HCT116 (cell line): ENCODE results near the gene ASB8. TPM values are rescaled to one million over a fixed set of nuclear protein-coding genes. Genes with fewer than 3 reads are reported as not detected.

Experiments
- ATAC-seq: fragments of 200-7000 bp; cut with Tn5 transposase; 2 replicates; pipeline ENCODE4 v1.9.1; 2020; ENCODE audit warnings: mild to moderate bottlenecking, moderate library complexity
- BruUV-seq: library from RNA; stranded (reverse); fragments of 400-500 nt; replicated peaks from 2 replicates; lab custom pipeline; 2021; lab: Mats Ljungman, UMichigan
- CTCF ChIA-PET: fragments of 300-600 bp; sonication (Branson Sonifier 250); formaldehyde crosslinking; loops from one replicate; lab custom pipeline; 2021; ENCODE audit warnings: antibody characterized with exemption; lab: Charles Lee
- POLR2A ChIA-PET: fragments of 300-600, 350-600 bp; sonication (Branson Sonifier 250); formaldehyde crosslinking; loops from one replicate; lab custom pipeline; 2021; ENCODE audit warnings: antibody characterized with exemption; lab: Charles Lee
- RAD21 ChIA-PET, 2 experiments: fragments of 300-600 bp; sonication (Branson Sonifier 250); formaldehyde crosslinking; loops; one replicate each; lab custom pipeline; 2023; ENCODE audit warnings: low total read pairs in 2 of 2; ENCODE audit not compliant: uncharacterized antibody in 2 of 2, unreplicated experiment in 2 of 2, low non-redundant PET in 1 of 2; lab: Charles Lee
- DNase-seq: peaks from one replicate; pipeline ENCODE4 v3.0.0-alpha.2; 2010; ENCODE audit warnings: low read depth, low spot score
- H2AFZ ChIP-seq: fragments of 200-600 bp; shearing (Covaris generic), sonication (generic); 2 replicates; pipeline ENCODE4 v1.6.1; 2017; ENCODE audit warnings: low read depth, mixed run types, mixed read lengths, antibody characterized with exemption, low read length; ENCODE audit not compliant: poor library complexity, severe bottlenecking
- H3K27ac ChIP-seq: 2 replicates; pipeline ENCODE4 v1.5.1; 2012; ENCODE audit warnings: low read depth, low read length
- H3K27me3 ChIP-seq: fragments of 200-600 bp; sonication (generic); 2 replicates; pipeline ENCODE4 v1.6.1; 2016; ENCODE audit warnings: mixed run types, low read length, mixed read lengths; ENCODE audit not compliant: insufficient read depth
- H3K36me3 ChIP-seq, 2 experiments: fragments of 200-500 bp in 1 of 2; fragments of 200-600 bp in 1 of 2; sonication (Bioruptor generic) in 1 of 2; sonication (generic) in 1 of 2; 2 replicates each; pipeline versions ENCODE4 v1.5.1 to v1.6.1; 2014 to 2016; ENCODE audit warnings: low read length in 2 of 2, inconsistent platforms in 1 of 2, mixed read lengths in 1 of 2, mixed run types in 1 of 2; ENCODE audit not compliant: insufficient read depth in 2 of 2, control insufficient read depth in 1 of 2
- H3K4me1 ChIP-seq, 2 experiments: fragments of 200-600 bp in 1 of 2; sonication (generic) in 1 of 2; 2 replicates each; pipeline versions ENCODE4 v1.5.1 to v1.6.1; 2012 to 2017; ENCODE audit warnings: low read length in 2 of 2, inconsistent platforms in 1 of 2, mild to moderate bottlenecking in 1 of 2, mixed read lengths in 1 of 2, mixed run types in 1 of 2, moderate library complexity in 1 of 2; ENCODE audit not compliant: insufficient read depth in 2 of 2, control insufficient read depth in 1 of 2
- H3K4me2 ChIP-seq: fragments of 200-600 bp; sonication (generic); 2 replicates; pipeline ENCODE4 v1.6.1; 2017; ENCODE audit warnings: mixed run types, low read length, mixed read lengths
- H3K4me3 ChIP-seq, 2 experiments: fragments of 200-600 bp in 1 of 2; sonication (generic) in 1 of 2; replicated peaks in 1 of 2; 2 replicates each; pipeline ENCODE4 v1.5.1; 2011 to 2016; ENCODE audit warnings: low read length in 2 of 2, control low read depth in 1 of 2, low read depth in 1 of 2, mild to moderate bottlenecking in 1 of 2, mixed read lengths in 1 of 2, mixed run types in 1 of 2
- H3K79me2 ChIP-seq: fragments of 200-600 bp; sonication (generic); 2 replicates; pipeline ENCODE4 v1.6.1; 2017; ENCODE audit warnings: mild to moderate bottlenecking, mixed run types, low read length, moderate library complexity, mixed read lengths; ENCODE audit not compliant: insufficient read depth
- H3K9ac ChIP-seq: fragments of 200-600 bp; sonication (generic); 2 replicates; pipeline ENCODE4 v1.6.1; 2016; ENCODE audit warnings: low read length, mixed read lengths
- H3K9me2 ChIP-seq: fragments of 200-600 bp; sonication (generic), shearing (Covaris generic); 2 replicates; pipeline ENCODE4 v1.6.1; 2017; ENCODE audit warnings: mixed run types, mild to moderate bottlenecking, moderate library complexity; ENCODE audit not compliant: insufficient read depth
- H3K9me3 ChIP-seq, 2 experiments: fragments of 200-500 bp in 1 of 2; fragments of 200-600 bp in 1 of 2; sonication (Bioruptor generic) in 1 of 2; sonication (generic) in 1 of 2; 2 replicates each; pipeline ENCODE4 v1.6.1; 2014 to 2017; ENCODE audit warnings: low read length in 2 of 2, mixed read lengths in 2 of 2, inconsistent platforms in 1 of 2, low read depth in 1 of 2, mild to moderate bottlenecking in 1 of 2, mixed run types in 1 of 2, moderate library complexity in 1 of 2; ENCODE audit not compliant: control insufficient read depth in 1 of 2, insufficient read depth in 1 of 2
- H4K20me1 ChIP-seq: fragments of 200-600 bp; sonication (generic), shearing (Covaris generic); 2 replicates; pipeline ENCODE4 v1.6.1; 2017; ENCODE audit warnings: mixed run types, mild to moderate bottlenecking, moderate library complexity; ENCODE audit not compliant: insufficient read depth
- CBX3 ChIP-seq: IDR thresholded peaks from 2 replicates; pipeline ENCODE4 v1.6.1; 2012; ENCODE audit warnings: low read depth
- CEBPB ChIP-seq: IDR thresholded peaks from 2 replicates; pipeline ENCODE4 v1.6.1; 2012; ENCODE audit warnings: low read depth
- EGR1 ChIP-seq: IDR thresholded peaks from 2 replicates; pipeline ENCODE4 v1.6.1; 2012; ENCODE audit warnings: low read depth
- EZH2 ChIP-seq: fragments of 200-600 bp; sonication (generic); IDR thresholded peaks from 2 replicates; pipeline ENCODE4 v1.6.1; 2017; ENCODE audit warnings: antibody characterized with exemption, mixed run types
- EZH2phosphoT487 ChIP-seq: fragments of 200-600 bp; IDR thresholded peaks from 2 replicates; pipeline ENCODE4 v1.6.1; 2018; ENCODE audit warnings: antibody characterized with exemption, borderline replicate concordance
- FOSL1 ChIP-seq: IDR thresholded peaks from 2 replicates; pipeline ENCODE4 v1.6.1; 2012; ENCODE audit warnings: low read depth
- POLR2AphosphoS5 ChIP-seq: IDR thresholded peaks from 2 replicates; pipeline ENCODE4 v1.6.1; 2011; ENCODE audit warnings: mild to moderate bottlenecking, low read depth, low read length, moderate library complexity
- RAD21 ChIP-seq: IDR thresholded peaks from 2 replicates; pipeline ENCODE4 v1.6.1; 2012; ENCODE audit warnings: low read depth, mild to moderate bottlenecking
- SIN3A ChIP-seq: IDR thresholded peaks from 2 replicates; pipeline ENCODE4 v1.6.1; 2012; ENCODE audit warnings: low read depth
- SP1 ChIP-seq: IDR thresholded peaks from 2 replicates; pipeline ENCODE4 v1.6.1; 2012; ENCODE audit warnings: low read depth
- SRF ChIP-seq: IDR thresholded peaks from 2 replicates; pipeline ENCODE4 v1.6.1; 2012; ENCODE audit warnings: low read depth
- TCF7L2 ChIP-seq: IDR thresholded peaks from 2 replicates; pipeline ENCODE4 v1.7.0; 2011; ENCODE audit warnings: borderline replicate concordance, inconsistent platforms; ENCODE audit not compliant: insufficient read depth, insufficient read length; ENCODE audit errors: extremely low read depth
- YY1 ChIP-seq: IDR thresholded peaks from 2 replicates; pipeline ENCODE4 v1.6.1; 2011; ENCODE audit warnings: low read length, low read depth, moderate library complexity, mild to moderate bottlenecking; ENCODE audit not compliant: insufficient replicate concordance; ENCODE audit errors: extremely low read depth
- ZFX ChIP-seq: fragments of 450-650 bp; IDR thresholded peaks from 2 replicates; pipeline ENCODE4 v1.6.1; 2017
- intact Hi-C: fragments of 100-400 bp; cut with micrococcal nuclease; formaldehyde crosslinking; loops from 2 replicates; pipeline ENCODE4 v1.10.0; 2022
- total RNA-seq: library from RNA; stranded (reverse); gene quantifications from one replicate; pipeline ENCODE4 v1.2.1, GENCODE V29; 2021; ENCODE audit not compliant: unreplicated experiment
- TF ChIP-seq, protein P1 (sequence below): IDR thresholded peaks from 2 replicates; pipeline ENCODE4 v1.6.1; 2011; ENCODE audit warnings: mild to moderate bottlenecking, low read length, moderate library complexity; ENCODE audit not compliant: insufficient replicate concordance; ENCODE audit errors: extremely low read depth
- TF ChIP-seq, protein P2 (sequence below): IDR thresholded peaks from 2 replicates; pipeline ENCODE4 v1.6.1; 2012
- TF ChIP-seq, protein P3 (sequence below): IDR thresholded peaks from 2 replicates; pipeline ENCODE4 v1.6.1; 2012; ENCODE audit warnings: low read depth
- TF ChIP-seq, protein P4 (sequence below): IDR thresholded peaks from 2 replicates; pipeline ENCODE4 v1.6.1; 2012

ASB8 gene
- total RNA-seq, 1 experiment from 2014 or later: 14.0 TPM

DNA sequence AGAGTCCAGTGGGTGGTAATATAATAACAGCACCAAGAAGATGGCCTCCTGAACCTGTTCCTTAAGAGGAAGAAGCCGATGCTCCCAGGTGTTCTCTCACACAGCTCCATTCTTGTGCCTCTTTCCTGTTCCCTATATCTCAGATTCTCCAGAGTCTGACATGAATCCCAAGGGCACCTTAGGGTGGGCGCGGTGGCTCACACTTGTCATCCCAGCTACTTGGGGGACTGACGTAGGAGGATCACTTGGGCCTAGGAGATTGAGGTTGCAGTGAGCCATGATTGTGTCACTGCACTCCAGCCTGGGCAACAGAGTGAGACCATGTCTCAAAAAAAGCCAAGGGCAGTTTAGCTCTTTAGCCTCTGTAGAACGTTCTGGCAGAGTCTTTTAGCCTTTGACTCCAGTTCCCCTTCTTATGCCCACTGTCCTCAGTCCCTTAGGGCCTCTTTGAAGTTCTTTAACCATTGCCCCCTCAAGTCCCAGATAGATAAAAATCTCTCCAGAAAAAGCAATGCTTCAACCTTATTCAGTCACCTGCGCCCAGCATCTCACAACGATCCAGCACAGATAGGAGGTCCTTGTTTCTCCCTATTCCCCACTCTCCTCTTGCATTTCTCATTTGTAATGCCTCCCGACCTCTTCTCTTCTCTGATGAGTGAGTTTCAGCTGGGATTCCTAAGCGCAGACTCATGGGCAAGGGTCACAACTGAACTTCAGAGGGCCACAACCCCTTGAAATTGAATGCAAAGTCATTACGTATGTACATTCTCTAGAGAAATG, 30.8 kb upstream of the ASB8 start:
- no TSS peak for BruUV-seq
- ChIA-PET CTCF (no interaction called here), POLR2A (no interaction called here), RAD21 (no interaction called here)
- no peaks in the 10 kb centered on the region for H3K36me3 ChIP-seq
- no peak overlapping the region for H3K9ac ChIP-seq
- no peaks in the 10 kb centered on the region for H3K79me2 ChIP-seq
- no peak overlapping the region for H3K27ac ChIP-seq
- no peak overlapping the region for H2AFZ ChIP-seq
- no peaks in the 10 kb centered on the region for H3K9me3 ChIP-seq
- TF ChIP-seq EZH2phosphoT487 (no peak), RAD21 (no peak), SIN3A (no peak), CEBPB (no peak), EZH2 (no peak), TCF7L2 (no peak), SP1 (no peak), CBX3 (no peak), FOSL1 (no peak), EGR1 (no peak), POLR2AphosphoS5 (no peak), ZFX (no peak), SRF (no peak), YY1 (no peak)
- TF ChIP-seq, protein P1, sequence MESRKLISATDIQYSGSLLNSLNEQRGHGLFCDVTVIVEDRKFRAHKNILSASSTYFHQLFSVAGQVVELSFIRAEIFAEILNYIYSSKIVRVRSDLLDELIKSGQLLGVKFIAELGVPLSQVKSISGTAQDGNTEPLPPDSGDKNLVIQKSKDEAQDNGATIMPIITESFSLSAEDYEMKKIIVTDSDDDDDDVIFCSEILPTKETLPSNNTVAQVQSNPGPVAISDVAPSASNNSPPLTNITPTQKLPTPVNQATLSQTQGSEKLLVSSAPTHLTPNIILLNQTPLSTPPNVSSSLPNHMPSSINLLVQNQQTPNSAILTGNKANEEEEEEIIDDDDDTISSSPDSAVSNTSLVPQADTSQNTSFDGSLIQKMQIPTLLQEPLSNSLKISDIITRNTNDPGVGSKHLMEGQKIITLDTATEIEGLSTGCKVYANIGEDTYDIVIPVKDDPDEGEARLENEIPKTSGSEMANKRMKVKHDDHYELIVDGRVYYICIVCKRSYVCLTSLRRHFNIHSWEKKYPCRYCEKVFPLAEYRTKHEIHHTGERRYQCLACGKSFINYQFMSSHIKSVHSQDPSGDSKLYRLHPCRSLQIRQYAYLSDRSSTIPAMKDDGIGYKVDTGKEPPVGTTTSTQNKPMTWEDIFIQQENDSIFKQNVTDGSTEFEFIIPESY: no peak
- TF ChIP-seq, protein P2, sequence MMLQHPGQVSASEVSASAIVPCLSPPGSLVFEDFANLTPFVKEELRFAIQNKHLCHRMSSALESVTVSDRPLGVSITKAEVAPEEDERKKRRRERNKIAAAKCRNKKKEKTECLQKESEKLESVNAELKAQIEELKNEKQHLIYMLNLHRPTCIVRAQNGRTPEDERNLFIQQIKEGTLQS: no peak
- TF ChIP-seq, protein P3, sequence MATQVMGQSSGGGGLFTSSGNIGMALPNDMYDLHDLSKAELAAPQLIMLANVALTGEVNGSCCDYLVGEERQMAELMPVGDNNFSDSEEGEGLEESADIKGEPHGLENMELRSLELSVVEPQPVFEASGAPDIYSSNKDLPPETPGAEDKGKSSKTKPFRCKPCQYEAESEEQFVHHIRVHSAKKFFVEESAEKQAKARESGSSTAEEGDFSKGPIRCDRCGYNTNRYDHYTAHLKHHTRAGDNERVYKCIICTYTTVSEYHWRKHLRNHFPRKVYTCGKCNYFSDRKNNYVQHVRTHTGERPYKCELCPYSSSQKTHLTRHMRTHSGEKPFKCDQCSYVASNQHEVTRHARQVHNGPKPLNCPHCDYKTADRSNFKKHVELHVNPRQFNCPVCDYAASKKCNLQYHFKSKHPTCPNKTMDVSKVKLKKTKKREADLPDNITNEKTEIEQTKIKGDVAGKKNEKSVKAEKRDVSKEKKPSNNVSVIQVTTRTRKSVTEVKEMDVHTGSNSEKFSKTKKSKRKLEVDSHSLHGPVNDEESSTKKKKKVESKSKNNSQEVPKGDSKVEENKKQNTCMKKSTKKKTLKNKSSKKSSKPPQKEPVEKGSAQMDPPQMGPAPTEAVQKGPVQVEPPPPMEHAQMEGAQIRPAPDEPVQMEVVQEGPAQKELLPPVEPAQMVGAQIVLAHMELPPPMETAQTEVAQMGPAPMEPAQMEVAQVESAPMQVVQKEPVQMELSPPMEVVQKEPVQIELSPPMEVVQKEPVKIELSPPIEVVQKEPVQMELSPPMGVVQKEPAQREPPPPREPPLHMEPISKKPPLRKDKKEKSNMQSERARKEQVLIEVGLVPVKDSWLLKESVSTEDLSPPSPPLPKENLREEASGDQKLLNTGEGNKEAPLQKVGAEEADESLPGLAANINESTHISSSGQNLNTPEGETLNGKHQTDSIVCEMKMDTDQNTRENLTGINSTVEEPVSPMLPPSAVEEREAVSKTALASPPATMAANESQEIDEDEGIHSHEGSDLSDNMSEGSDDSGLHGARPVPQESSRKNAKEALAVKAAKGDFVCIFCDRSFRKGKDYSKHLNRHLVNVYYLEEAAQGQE: no peak
- TF ChIP-seq, protein P4, sequence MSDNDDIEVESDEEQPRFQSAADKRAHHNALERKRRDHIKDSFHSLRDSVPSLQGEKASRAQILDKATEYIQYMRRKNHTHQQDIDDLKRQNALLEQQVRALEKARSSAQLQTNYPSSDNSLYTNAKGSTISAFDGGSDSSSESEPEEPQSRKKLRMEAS: no peak
- no peak overlapping the region for H3K4me2 ChIP-seq
- H3K27me3 ChIP-seq: no peaks in the 10 kb centered on the region
- peaks cover 4 to 18% of the 10 kb centered on the region in 2 experiments; a peak in 2 of 4 replicates for H3K4me1 ChIP-seq
- ATAC-seq (no peak), DNase-seq (no peak)
- H4K20me1 ChIP-seq: no peaks in the 10 kb centered on the region
- H3K9me2 ChIP-seq: no peaks in the 10 kb centered on the region
- intact Hi-C loops: loop anchor here (5.0 kb wide), 3 partner anchors 226 to 429 kb away; partner anchors contain the start of genes TMEM106C and VDR
- H3K4me3 ChIP-seq: no peak overlapping the region
